OCI-LY7 (cell line): Measurements from ENCODE around the gene PNPLA1. TPM values are rescaled to one million over a fixed set of nuclear protein-coding genes. Genes with fewer than 3 reads are reported as not detected.

ENCODE experiments used
- BruUV-seq: library from RNA; stranded (reverse); fragments of 400-500 nt; replicated peaks from 2 replicates; lab custom pipeline; 2021; lab: Mats Ljungman, UMichigan
- CTCF ChIA-PET: fragments of 300-600 bp; sonication (Branson Sonifier 250); formaldehyde crosslinking; loops from one replicate; lab custom pipeline; 2022; ENCODE audit warnings: antibody characterized with exemption; ENCODE audit not compliant: unreplicated experiment; lab: Charles Lee
- POLR2A ChIA-PET: fragments of 300-600 bp; sonication (Branson Sonifier 250); formaldehyde crosslinking; loops from one replicate; lab custom pipeline; 2022; ENCODE audit warnings: antibody characterized with exemption; lab: Charles Lee
- DNase-seq: peaks from one replicate; pipeline ENCODE4 v3.0.0-alpha.2; 2015; ENCODE audit warnings: low spot score
- H2AFZ ChIP-seq: fragments of 200-600 bp; sonication (generic), shearing (Covaris generic); 2 replicates; pipeline ENCODE4 v1.6.1; 2014; ENCODE audit warnings: mild to moderate bottlenecking, antibody characterized with exemption, low read length, moderate library complexity
- H3K27ac ChIP-seq: fragments of 200-600 bp; sonication (generic); 2 replicates; pipeline ENCODE4 v1.5.1; 2014; ENCODE audit warnings: mixed run types, low read depth, mild to moderate bottlenecking, moderate library complexity, low read length, inconsistent platforms; ENCODE audit not compliant: poor library complexity, severe bottlenecking
- H3K36me3 ChIP-seq: fragments of 200-600 bp; sonication (generic); 2 replicates; pipeline ENCODE4 v1.6.1; 2014; ENCODE audit warnings: mild to moderate bottlenecking, antibody characterized with exemption, low read length, moderate library complexity, mixed read lengths; ENCODE audit not compliant: insufficient read depth
- H3K4me1 ChIP-seq: fragments of 200-600 bp; sonication (generic); 2 replicates; pipeline ENCODE4 v1.5.1; 2014; ENCODE audit warnings: mild to moderate bottlenecking, low read length; ENCODE audit not compliant: insufficient read depth, poor library complexity, severe bottlenecking
- H3K4me2 ChIP-seq: fragments of 200-600 bp; sonication (generic); 2 replicates; pipeline ENCODE4 v1.6.1; 2014; ENCODE audit warnings: mild to moderate bottlenecking, low read length
- H3K4me3 ChIP-seq: fragments of 200-600 bp; sonication (generic); 2 replicates; pipeline ENCODE4 v1.5.1; 2014; ENCODE audit warnings: mild to moderate bottlenecking, low read depth, low read length; ENCODE audit not compliant: poor library complexity, severe bottlenecking
- H3K79me2 ChIP-seq: fragments of 200-600 bp; sonication (generic); 2 replicates; pipeline ENCODE4 v1.6.1; 2016; ENCODE audit warnings: low read depth, mild to moderate bottlenecking, low read length, moderate library complexity, mixed read lengths; ENCODE audit not compliant: insufficient read depth
- H3K9me2 ChIP-seq: fragments of 200-600 bp; sonication (generic); 2 replicates; pipeline ENCODE4 v1.6.1; 2016; ENCODE audit warnings: mild to moderate bottlenecking, low read length, mixed read lengths; ENCODE audit not compliant: insufficient read depth
- H3K9me3 ChIP-seq: fragments of 200-600 bp; sonication (generic); 2 replicates; pipeline ENCODE4 v1.6.1; 2014; ENCODE audit warnings: mild to moderate bottlenecking, mixed run types, low read length, mixed read lengths
- H4K20me1 ChIP-seq: fragments of 200-600 bp; sonication (generic); 2 replicates; pipeline ENCODE4 v1.6.1; 2014; ENCODE audit warnings: mild to moderate bottlenecking, antibody characterized with exemption, low read length, moderate library complexity, mixed read lengths; ENCODE audit not compliant: insufficient read depth
- EZH2phosphoT487 ChIP-seq: fragments of 200-600 bp; sonication (generic); IDR thresholded peaks from 2 replicates; pipeline ENCODE4 v1.6.1; 2018; ENCODE audit warnings: low read depth, borderline replicate concordance, mild to moderate bottlenecking, mixed run types, antibody characterized with exemption, low read length, moderate library complexity, mixed read lengths
- intact Hi-C: fragments of 100-400 bp; cut with micrococcal nuclease; formaldehyde crosslinking; loops from one replicate; pipeline ENCODE4 v1.10.0; 2022; ENCODE audit not compliant: unreplicated experiment
- total RNA-seq, 2 experiments: library from RNA; depleted of rRNA in 1 of 2; stranded (reverse); fragments of >200 nt in 1 of 2; shearing (Covaris generic) in 1 of 2; gene quantifications; 2 replicates each; pipeline ENCODE4 v1.2.3, GENCODE V29; 2014 to 2022
- TF ChIP-seq, protein P1 (sequence below): fragments of 200-600 bp; sonication (generic); conservative IDR thresholded peaks from 2 replicates; pipeline ENCODE4 v1.5.1; 2014; ENCODE audit warnings: mild to moderate bottlenecking, antibody characterized with exemption, low read length, moderate library complexity, mixed read lengths

Gene PNPLA1
- total RNA-seq, 2 experiments from 2014 or later: not detected

GRCh38 chr6:36324191-36324590 is 54.3 kb downstream of the PNPLA1 start:
- no peaks in the 10 kb centered on the region for H3K4me1 ChIP-seq
- no peaks in the 10 kb centered on the region for H3K36me3 ChIP-seq
- H3K9me2 ChIP-seq: no peaks in the 10 kb centered on the region
- no peak for TF ChIP-seq EZH2phosphoT487
- TF ChIP-seq, protein P1, sequence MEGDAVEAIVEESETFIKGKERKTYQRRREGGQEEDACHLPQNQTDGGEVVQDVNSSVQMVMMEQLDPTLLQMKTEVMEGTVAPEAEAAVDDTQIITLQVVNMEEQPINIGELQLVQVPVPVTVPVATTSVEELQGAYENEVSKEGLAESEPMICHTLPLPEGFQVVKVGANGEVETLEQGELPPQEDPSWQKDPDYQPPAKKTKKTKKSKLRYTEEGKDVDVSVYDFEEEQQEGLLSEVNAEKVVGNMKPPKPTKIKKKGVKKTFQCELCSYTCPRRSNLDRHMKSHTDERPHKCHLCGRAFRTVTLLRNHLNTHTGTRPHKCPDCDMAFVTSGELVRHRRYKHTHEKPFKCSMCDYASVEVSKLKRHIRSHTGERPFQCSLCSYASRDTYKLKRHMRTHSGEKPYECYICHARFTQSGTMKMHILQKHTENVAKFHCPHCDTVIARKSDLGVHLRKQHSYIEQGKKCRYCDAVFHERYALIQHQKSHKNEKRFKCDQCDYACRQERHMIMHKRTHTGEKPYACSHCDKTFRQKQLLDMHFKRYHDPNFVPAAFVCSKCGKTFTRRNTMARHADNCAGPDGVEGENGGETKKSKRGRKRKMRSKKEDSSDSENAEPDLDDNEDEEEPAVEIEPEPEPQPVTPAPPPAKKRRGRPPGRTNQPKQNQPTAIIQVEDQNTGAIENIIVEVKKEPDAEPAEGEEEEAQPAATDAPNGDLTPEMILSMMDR: no peak
- H3K4me2 ChIP-seq: no peak overlapping the region
- no peaks in the 10 kb centered on the region for H3K9me3 ChIP-seq
- intact Hi-C loops: no loop called here
- H3K79me2 ChIP-seq: no peaks in the 10 kb centered on the region
- no peak overlapping the region for H2AFZ ChIP-seq
- POLR2A ChIA-PET: no interaction called here
- CTCF ChIA-PET: no interaction called here
- H3K4me3 ChIP-seq: no peak overlapping the region
- H4K20me1 ChIP-seq: no peaks in the 10 kb centered on the region
- no peak for DNase-seq
- no peak overlapping the region for H3K27ac ChIP-seq
- BruUV-seq: no TSS peak

DNA sequence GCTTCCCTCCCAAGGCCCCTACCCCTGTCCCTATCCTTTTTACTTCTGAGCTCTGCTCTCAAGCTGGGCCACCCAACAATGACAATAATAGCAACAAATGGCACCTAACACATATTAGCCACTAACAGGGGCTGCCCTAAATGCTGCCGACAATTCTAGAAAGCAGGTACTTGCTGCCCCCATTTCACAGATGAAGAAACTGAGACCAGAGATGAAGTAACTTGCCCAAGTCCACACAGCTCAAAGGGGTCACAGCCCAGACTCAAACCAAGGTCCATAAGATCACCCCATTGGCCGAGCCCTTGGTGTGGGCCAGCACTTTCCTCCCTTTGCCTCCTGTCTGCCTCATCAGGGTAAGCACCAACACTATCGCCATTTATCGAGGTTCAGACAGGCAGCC is 54.9 kb downstream of the PNPLA1 start:
- Histone ChIP-seq H3K79me2 (no peaks in the 10 kb centered on the region), H3K4me2 (no peak overlapping the region), H3K9me2 (no peaks in the 10 kb centered on the region), H3K36me3 (no peaks in the 10 kb centered on the region), H3K9me3 (no peaks in the 10 kb centered on the region), H3K27ac (no peak overlapping the region), H4K20me1 (no peaks in the 10 kb centered on the region), H3K4me3 (no peak overlapping the region), H2AFZ (no peak overlapping the region), H3K4me1 (no peaks in the 10 kb centered on the region)
- no TSS peak for BruUV-seq
- ChIA-PET CTCF (no interaction called here), POLR2A (no interaction called here)
- intact Hi-C loops: no loop called here
- DNase-seq: no peak
- TF ChIP-seq EZH2phosphoT487: no peak
- TF ChIP-seq, protein P1: no peak

- Histone ChIP-seq H3K79me2 (no peaks in the 10 kb centered on the region), H3K36me3 (no peaks in the 10 kb centered on the region), H3K9me3 (no peaks in the 10 kb centered on the region), H4K20me1 (no peaks in the 10 kb centered on the region), H3K27ac (no peak overlapping the region), H3K4me3 (no peak overlapping the region), H3K4me2 (no peak overlapping the region), H2AFZ (no peak overlapping the region), H3K4me1 (no peaks in the 10 kb centered on the region), H3K9me2 (no peaks in the 10 kb centered on the region)
- intact Hi-C loops: no loop called here
- ChIA-PET CTCF (interaction anchor here (1.0 kb wide), 1 partner anchor 14 kb away, joined by 4 read pairs; no protein-coding TSS in a partner anchor), POLR2A (no interaction called here)
- TF ChIP-seq, protein P1: no peak
- no peak for TF ChIP-seq EZH2phosphoT487
- no TSS peak for BruUV-seq
- DNase-seq: no peak
Observed at GRCh38 chr6:36326356-36326995, 56.6 kb downstream of the PNPLA1 start.
